Aorta (tissue), 5 donors: Measurements from ENCODE around the gene TBC1D8. TPM values are rescaled to one million over a fixed set of nuclear protein-coding genes. Genes with fewer than 3 reads are reported as not detected.

Source experiments
- ATAC-seq: fragments of 200-7000 bp; cut with Tn5 transposase; one replicate; pipeline ENCODE4 v1.9.1; 2022; ENCODE audit warnings: moderate library complexity; ENCODE audit not compliant: low FRiP score
- DNase-seq, 2 donors: peaks; one replicate each; pipeline ENCODE4 v3.0.0-alpha.2; 2020
- H3K27ac ChIP-seq, 2 donors: one replicate each; pipeline ENCODE4 v1.5.1; 2013; ENCODE audit warnings: low read length in 2 of 2, mild to moderate bottlenecking in 2 of 2, moderate library complexity in 2 of 2, control low read depth in 1 of 2, inconsistent platforms in 1 of 2, low read depth in 1 of 2
- H3K27me3 ChIP-seq, 2 donors: one replicate each; pipeline ENCODE4 v1.6.1; 2013; ENCODE audit warnings: control low read depth in 1 of 2, low read length in 1 of 2, mild to moderate bottlenecking in 1 of 2, moderate library complexity in 1 of 2; ENCODE audit not compliant: insufficient read depth in 2 of 2, control insufficient read depth in 1 of 2
- H3K36me3 ChIP-seq, 2 donors: one replicate each; pipeline ENCODE4 v1.6.1; 2013; ENCODE audit warnings: control low read depth in 1 of 2, low read length in 1 of 2, mild to moderate bottlenecking in 1 of 2; ENCODE audit not compliant: insufficient read depth in 2 of 2, control insufficient read depth in 1 of 2
- H3K4me1 ChIP-seq, 2 donors: one replicate each; pipeline ENCODE4 v1.6.1; 2013; ENCODE audit warnings: low read length in 2 of 2, control low read depth in 1 of 2, mild to moderate bottlenecking in 1 of 2, moderate library complexity in 1 of 2; ENCODE audit not compliant: insufficient read depth in 2 of 2, control insufficient read depth in 1 of 2
- H3K4me3 ChIP-seq, 2 donors: one replicate each; pipeline ENCODE4 v1.5.1; 2013; ENCODE audit warnings: low read length in 2 of 2, control low read depth in 1 of 2, mild to moderate bottlenecking in 1 of 2
- H3K9me3 ChIP-seq: one replicate; pipeline ENCODE4 v1.6.1; 2013; ENCODE audit warnings: mild to moderate bottlenecking, low read length; ENCODE audit not compliant: control insufficient read depth
- WGBS, 2 donors: extraction: QIAGEN DNeasy Blood & Tissue Kit; methylation state at CpG; one replicate each; pipeline ENCODE4 v1.1.7; 2013; 5-methylcytosine and 5-hydroxymethylcytosine counted together
- intact Hi-C, 2 donors: fragments of 100-400 bp; cut with DNase I; formaldehyde crosslinking; loops; one replicate each; pipeline versions ENCODE4 v1.14.2 to v1.15.0; 2022
- polyA plus RNA-seq, 2 donors: library from polyadenylated mRNA; stranded (reverse); fragments of 200-250 nt; gene quantifications; one replicate each; pipeline ENCODE4 v1.2.3, GENCODE V29; 2013
- total RNA-seq, 2 donors: library from RNA; stranded (reverse); fragmentation: NEBNext Ultra II Directional; extraction: Animal tissue kit (Norgen Biotek cat#: 25700); gene quantifications; one replicate each; pipeline ENCODE4 v1.2.1, GENCODE V29; 2021
- donor health status: healthy with polysubstance abuse.
- donor health status: Bipolar disorder and iron deficiency.
- donor health status: DM: no; HTN: no; CAD: no.
- donor health status: DM: no; HTN: no; CAD: no.
- donor health status: DM: yes; HTN: yes; CAD: no.

The TBC1D8 gene
- total and polyA plus RNA-seq, 4 donors, result 7.8 to 28.8 (median 23.4) TPM

DNA sequence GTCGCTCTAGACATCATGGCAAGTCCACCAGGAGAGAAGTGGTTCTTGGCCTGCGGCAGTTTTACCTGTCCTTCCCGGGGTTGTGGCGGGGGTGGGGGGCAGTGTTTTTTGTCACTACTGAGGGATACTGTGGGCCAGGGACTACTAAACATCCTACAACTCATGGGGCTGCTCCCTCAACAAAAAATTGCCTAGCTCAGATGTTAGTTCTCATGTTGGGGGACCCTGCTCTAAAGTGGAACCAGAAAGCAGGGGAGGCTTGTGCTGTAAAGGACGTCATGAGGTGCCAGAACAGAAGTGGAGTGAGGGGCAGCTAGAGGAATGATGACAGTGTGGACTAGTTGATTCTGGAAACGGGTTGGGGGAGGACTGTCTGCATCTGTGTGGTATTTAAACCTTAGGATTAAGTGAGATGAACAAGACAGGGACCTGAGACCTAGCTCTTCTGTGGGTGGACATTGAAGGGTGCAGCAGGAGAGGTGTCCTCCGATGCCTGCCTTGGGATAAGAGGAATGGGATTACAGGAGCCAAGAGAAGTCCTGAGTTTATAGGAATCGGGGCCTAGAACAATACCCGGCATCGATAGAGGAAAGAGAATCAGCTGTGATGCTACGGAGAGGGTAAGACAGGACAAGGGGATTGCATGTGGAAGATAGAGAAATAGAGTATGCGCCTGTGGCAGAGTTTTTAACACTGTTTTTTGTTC lies 146.4 kb downstream of the TBC1D8 start:
- ATAC-seq (no peak), DNase-seq (no peak)
- WGBS, 2 donors, result 91 to 94% methylated on average over 12 of the region's 12 CpGs
- no peaks in the 10 kb centered on the region for H3K27me3 ChIP-seq
- intact Hi-C loops, result no loop called here
- H3K36me3 ChIP-seq, result peaks cover 6 to 9% of the 10 kb centered on the region in 2 donors
- H3K27ac ChIP-seq, result no peak overlapping the region
- no peaks in the 10 kb centered on the region for H3K4me1 ChIP-seq
- H3K9me3 ChIP-seq, result no peaks in the 10 kb centered on the region
- no peak overlapping the region for H3K4me3 ChIP-seq

GRCh38 chr2:101003278-101003775 lies 147.9 kb downstream of the TBC1D8 start:
- H3K4me3 ChIP-seq, result peak overlapping the region in 1 of 2 donors; percentile 94
- intact Hi-C loops, result no loop called here
- ATAC-seq, result no peak
- H3K27me3 ChIP-seq, result no peaks in the 10 kb centered on the region
- 25 to 26% methylated on average over 12 of the region's 12 CpGs for WGBS, 2 donors
- DNase-seq, result no peak
- no peaks in the 10 kb centered on the region for H3K4me1 ChIP-seq
- no peaks in the 10 kb centered on the region for H3K9me3 ChIP-seq
- H3K36me3 ChIP-seq, result peaks cover 6 to 9% of the 10 kb centered on the region in 2 donors
- peak overlapping the region in 1 of 2 donors; percentile 39 for H3K27ac ChIP-seq

GRCh38 chr2:101002562-101003277 lies 148.5 kb downstream of the TBC1D8 start:
- WGBS, 2 donors, result 1% methylated on average over 26 of the region's 26 CpGs
- intact Hi-C loops, result no loop called here
- ATAC-seq (peak; percentile 13), DNase-seq (no peak)
- H3K27ac ChIP-seq, result peak overlapping the region; percentile 69 to 70
- H3K27me3 ChIP-seq, result no peaks in the 10 kb centered on the region
- peaks cover 6 to 9% of the 10 kb centered on the region in 2 donors for H3K36me3 ChIP-seq
- H3K4me3 ChIP-seq, result peak overlapping the region; percentile 7 to 94
- no peaks in the 10 kb centered on the region for H3K4me1 ChIP-seq
- H3K9me3 ChIP-seq, result no peaks in the 10 kb centered on the region

DNA sequence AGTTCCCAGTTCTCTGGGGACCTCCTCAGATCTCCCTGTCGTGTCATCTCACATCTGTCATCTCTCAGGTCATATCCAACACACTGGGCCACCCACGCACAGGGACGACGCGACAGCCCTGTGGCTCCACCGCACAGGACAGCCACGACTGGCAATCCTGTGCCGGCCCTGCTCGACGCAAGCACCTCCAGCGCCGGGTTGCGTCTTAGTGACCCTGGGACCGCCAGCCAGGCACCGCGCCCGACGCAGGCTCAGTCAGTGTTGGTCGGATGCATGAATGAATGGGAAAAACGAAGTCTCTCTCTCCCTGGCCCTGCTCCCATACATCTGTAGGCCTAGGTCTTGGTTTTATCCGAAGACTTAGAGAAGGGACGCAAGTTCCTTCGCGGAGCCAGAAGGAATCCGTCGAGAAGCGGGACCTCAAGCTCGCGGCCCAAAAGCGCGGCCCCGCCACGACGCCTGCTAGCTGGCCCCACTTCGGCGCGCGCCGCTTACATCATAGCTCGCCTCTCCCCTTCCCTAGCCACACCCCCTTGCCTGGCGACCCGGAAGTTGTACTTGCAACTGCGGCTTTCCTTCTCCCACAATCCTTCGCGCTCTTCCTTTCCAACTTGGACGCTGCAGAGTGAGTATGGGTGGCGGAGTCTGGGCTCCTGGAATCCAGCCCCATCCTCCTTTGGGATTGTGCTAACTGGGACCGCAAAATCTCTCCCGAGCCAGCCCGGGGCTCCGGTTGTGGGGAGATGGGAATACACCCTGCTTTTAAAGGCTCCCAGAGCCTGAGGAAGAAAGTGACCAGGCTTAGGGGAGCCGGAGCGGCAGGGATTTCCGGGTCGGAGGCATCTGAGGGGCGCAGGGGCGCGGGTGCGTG lies 149.3 kb downstream of the TBC1D8 start, which contains the start of gene RPL31:
Gene RPL31 (plus strand): TSS at position 599 of the 871 bp plus-strand sequence. CDS start 413 bp downstream, outside the sequence.
- H3K9me3 ChIP-seq, result no peaks in the 10 kb centered on the region
- no peaks in the 10 kb centered on the region for H3K4me1 ChIP-seq
- peaks cover 5 to 9% of the 10 kb centered on the region in 2 donors for H3K36me3 ChIP-seq
- 3 to 4% methylated on average over 59 of the region's 59 CpGs for WGBS, 2 donors
- peak; percentile 98 to 99 for DNase-seq
- H3K4me3 ChIP-seq, result peak within 1 kb of the TSS; percentile 7 to 94
- H3K27ac ChIP-seq, result peak within 1 kb of the TSS; percentile 69 to 70
- peak; percentile 99 for ATAC-seq
- intact Hi-C loops, result no loop called here
- no peaks in the 10 kb centered on the region for H3K27me3 ChIP-seq

DNA sequence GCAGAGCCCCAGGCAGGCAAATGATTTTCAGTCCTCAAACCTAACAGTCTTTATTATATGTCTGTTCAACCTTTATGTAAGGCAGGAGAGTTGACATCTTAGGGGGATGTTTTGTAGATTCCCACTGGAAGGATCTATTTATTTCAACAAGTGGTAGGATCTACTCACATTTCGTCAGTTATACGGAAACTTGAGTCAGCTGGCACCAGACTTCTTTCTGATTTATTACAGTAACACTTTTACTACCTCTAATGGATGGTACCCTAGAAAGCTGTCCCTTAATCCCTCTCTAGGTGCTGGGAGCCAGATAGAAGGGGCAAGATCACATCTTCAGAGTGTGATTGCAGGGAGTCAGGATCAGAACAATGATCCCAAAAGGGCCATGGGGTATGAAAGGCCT lies 151.2 kb downstream of the TBC1D8 start:
- Histone ChIP-seq H3K36me3 (peaks cover 3% of the 10 kb centered on the region in 2 donors), H3K27ac (no peak overlapping the region), H3K9me3 (no peaks in the 10 kb centered on the region), H3K4me3 (no peak overlapping the region), H3K4me1 (no peaks in the 10 kb centered on the region), H3K27me3 (no peaks in the 10 kb centered on the region)
- intact Hi-C loops, result no loop called here
- WGBS, 2 donors, result 71 to 72% methylated on average over 2 of the region's 2 CpGs
- DNase-seq, result no peak
- no peak for ATAC-seq

GRCh38 chr2:100998235-100998573 lies 153.0 kb downstream of the TBC1D8 start:
- no peaks in the 10 kb centered on the region for H3K4me1 ChIP-seq

DNA sequence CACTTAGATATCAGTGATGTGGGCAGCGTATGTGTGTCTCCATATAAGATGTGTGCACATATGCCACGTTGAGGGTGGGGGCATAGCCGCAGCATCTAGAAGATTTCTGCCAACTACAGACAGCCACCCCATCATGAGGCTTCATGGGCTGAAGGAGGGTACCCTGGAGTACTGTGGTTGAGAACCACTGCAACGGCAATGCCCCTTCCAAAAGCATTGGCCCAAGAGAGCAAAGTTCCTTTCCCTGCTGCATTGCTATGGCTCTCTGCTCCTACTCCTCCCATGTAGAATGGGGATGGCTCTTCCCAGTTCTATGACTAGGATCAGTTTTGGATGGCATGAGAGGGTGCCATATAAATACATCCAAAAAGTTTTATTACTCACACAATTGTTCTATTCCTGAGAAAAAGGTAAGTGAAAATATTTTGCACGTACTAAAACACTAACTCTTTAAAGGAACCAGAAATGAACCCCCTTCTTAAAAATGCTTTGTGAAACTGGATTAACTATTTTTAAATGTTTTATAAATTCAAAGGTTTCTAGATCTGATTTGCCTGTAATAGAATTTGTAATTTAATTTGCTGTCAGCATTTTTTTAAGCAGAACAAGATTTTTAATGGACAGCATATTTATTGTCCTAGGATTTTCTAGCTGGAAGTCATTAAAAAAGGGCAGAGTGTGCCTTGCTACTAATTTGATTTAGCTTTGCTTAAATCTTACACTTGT lies 153.5 kb downstream of the TBC1D8 start:
- Histone ChIP-seq H3K27ac (no peak overlapping the region), H3K9me3 (no peaks in the 10 kb centered on the region), H3K4me1 (no peaks in the 10 kb centered on the region), H3K36me3 (peaks cover 0 to 2% of the 10 kb centered on the region in 2 donors), H3K4me3 (no peak overlapping the region), H3K27me3 (no peaks in the 10 kb centered on the region)
- no peak for DNase-seq
- 89 to 90% methylated on average over 5 of the region's 5 CpGs for WGBS, 2 donors
- intact Hi-C loops, result no loop called here
- ATAC-seq, result no peak

More at GRCh38 chr2:100998235-100998573, 153.0 kb downstream of the TBC1D8 start:
- no peak for ATAC-seq
- Histone ChIP-seq H3K36me3 (peaks cover 0 to under 1% of the 10 kb centered on the region in 2 donors), H3K4me3 (no peak overlapping the region), H3K9me3 (no peaks in the 10 kb centered on the region), H3K27me3 (no peaks in the 10 kb centered on the region), H3K27ac (no peak overlapping the region)
- DNase-seq, result no peak
- intact Hi-C loops, result no loop called here
- WGBS, 2 donors, result 81 to 84% methylated on average over 6 of the region's 6 CpGs
